Fibroblast of mammary gland (primary cell): ENCODE results near the gene CARNS1.

Source experiments
- DNase-seq: peaks from one replicate; pipeline ENCODE4 v3.0.0-alpha.2; 2010; ENCODE audit warnings: low read depth
- H3K4me3 ChIP-seq: 2 replicates; pipeline ENCODE4 v1.5.1; 2011; ENCODE audit warnings: low read depth, mild to moderate bottlenecking, low read length, moderate library complexity; ENCODE audit not compliant: control insufficient read depth
- TF ChIP-seq, protein P1 (sequence below): conservative IDR thresholded peaks from 2 replicates; pipeline ENCODE4 v1.5.1; 2011; ENCODE audit warnings: low read depth, low read length, inconsistent platforms; ENCODE audit not compliant: control insufficient read depth, insufficient read depth

CARNS1 gene

DNA sequence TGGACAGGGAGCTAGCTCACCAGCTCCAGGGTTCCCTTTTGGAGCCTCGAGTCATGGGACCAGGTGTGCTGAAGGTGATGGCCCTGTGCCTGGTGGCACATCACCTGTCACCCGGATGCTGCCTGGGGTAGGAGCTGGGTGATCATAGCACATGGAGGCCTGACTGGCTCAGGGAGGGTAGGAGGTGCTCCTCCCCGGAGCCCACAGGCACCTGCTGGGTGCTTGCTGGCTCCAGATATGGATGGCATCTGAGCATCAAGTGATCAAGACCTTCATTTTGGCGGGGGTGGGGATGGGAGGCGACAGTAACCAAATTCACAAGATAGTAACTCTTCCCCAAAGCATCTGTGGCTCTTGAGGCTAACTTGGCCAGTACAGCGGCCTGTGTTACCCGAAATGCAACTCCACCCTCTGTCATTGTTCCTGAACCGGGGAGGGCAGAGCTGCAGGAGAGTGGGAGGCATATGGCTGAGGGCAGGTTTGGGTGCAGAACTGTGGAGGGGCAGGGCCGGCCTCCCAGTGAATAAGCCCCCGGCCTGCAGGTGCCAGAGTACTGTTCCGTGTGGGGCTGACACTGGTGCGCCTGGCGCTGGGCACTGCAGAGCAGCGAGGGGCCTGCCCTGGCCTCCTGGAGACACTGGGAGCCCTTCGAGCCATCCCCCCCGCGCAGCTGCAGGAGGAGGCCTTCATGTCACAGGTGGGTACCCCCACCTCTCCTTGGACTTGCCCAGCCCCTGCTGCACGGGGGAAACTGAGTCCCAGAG is 6.9 kb upstream of the CARNS1 start:
- H3K4me3 ChIP-seq, result no peak overlapping the region
- TF ChIP-seq, protein P1, sequence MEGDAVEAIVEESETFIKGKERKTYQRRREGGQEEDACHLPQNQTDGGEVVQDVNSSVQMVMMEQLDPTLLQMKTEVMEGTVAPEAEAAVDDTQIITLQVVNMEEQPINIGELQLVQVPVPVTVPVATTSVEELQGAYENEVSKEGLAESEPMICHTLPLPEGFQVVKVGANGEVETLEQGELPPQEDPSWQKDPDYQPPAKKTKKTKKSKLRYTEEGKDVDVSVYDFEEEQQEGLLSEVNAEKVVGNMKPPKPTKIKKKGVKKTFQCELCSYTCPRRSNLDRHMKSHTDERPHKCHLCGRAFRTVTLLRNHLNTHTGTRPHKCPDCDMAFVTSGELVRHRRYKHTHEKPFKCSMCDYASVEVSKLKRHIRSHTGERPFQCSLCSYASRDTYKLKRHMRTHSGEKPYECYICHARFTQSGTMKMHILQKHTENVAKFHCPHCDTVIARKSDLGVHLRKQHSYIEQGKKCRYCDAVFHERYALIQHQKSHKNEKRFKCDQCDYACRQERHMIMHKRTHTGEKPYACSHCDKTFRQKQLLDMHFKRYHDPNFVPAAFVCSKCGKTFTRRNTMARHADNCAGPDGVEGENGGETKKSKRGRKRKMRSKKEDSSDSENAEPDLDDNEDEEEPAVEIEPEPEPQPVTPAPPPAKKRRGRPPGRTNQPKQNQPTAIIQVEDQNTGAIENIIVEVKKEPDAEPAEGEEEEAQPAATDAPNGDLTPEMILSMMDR, result no peak
- no peak for DNase-seq

DNA sequence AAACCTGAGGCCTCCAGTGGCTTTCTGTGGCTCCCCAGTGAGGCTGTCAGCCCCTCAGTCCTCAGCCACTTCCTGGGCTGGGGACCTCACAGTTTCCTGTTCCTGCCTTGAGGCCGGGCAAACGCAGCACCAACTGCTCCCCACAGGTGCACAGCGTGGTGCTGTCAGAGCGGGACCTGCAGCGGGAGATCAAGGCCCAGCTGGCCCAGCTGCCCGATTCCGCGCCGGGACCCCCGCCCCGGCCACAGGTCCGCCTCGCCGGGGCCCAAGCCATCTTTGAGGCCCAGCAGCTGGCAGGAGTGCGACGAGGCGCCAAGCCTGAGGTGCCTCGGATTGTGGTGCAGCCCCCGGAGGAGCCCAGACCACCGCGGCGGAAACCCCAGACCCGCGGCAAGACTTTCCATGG is 6.2 kb upstream of the CARNS1 start:
- TF ChIP-seq, protein P1, result no peak
- no peak overlapping the region for H3K4me3 ChIP-seq
- DNase-seq, result no peak

DNA sequence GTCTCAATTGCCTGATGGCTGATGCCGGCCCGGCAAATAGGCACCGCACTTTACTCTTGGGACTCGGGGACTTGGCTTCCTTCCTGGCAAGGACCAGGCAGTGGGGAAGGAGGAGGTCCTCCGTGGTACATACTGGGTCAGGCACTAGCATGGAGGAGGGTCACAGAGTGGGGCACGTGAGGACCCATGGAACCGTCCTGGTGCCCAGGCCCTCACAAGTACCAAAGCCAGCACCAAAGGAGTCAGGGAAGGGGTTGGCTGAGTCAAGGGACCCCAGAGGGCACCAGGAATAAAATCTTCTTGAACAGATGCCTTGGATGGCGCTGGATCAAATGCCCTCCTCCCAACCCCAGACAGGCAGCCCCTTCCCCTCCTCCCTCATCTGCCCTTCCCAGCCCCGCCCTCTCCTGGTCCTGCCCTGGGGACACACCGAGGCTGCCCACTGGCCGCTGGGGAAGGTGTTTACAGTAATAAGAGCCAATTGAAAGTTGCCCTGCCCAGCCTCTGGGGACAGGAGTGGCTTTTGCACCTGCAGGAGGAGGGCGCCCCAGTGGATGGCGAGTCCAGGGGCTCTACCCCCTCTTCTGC is 5.6 kb upstream of the CARNS1 start:
- TF ChIP-seq, protein P1, result no peak
- no peak for DNase-seq
- no peak overlapping the region for H3K4me3 ChIP-seq

DNA sequence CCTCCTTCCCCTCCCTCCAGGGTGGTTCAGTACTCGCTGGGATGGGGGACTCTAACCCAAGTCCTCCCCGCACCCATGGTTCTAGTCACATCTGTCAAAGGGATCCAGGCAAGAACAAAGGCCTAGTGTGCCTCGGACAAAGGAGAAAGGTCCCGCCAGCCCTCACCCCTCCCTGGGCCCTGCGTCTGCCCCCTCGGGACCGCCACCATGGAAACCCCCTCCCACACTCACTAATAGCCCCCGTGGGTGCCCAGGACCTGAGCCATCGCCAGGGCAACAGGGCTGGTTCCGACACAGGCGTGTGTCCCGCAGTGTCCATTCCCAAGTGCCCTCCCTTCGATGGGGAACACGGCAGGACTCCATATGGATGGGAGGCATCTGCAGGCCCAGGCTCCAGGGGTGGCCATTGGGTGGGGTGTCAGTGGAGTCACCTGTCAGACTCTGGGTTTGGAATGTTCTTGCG is 5.1 kb upstream of the CARNS1 start:
- TF ChIP-seq, protein P1, result no peak
- H3K4me3 ChIP-seq, result no peak overlapping the region
- no peak for DNase-seq

- TF ChIP-seq, protein P1, result no peak
- H3K4me3 ChIP-seq, result no peak overlapping the region
- no peak for DNase-seq
These were observed 4.3 kb upstream of the CARNS1 start for GRCh38 chr11:67410984-67411784.

DNA sequence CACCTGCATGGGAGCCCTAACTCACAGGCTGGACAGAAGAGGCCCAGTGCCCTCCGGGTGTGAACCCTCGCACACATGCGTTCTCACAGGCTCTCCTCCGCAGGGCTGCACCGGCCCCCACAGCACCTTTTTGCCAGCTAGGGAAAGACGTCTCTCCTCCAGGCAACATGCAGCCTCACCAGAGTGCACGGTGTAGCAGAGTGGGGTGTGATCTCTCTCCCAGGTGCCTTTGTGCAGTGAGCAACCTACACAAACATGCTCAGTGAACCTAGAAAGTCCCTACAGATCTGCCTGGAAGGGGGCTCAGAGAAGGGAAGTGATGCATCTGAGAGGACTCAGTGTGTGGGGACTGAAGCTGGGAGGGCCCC is 3.7 kb upstream of the CARNS1 start:
- no peak overlapping the region for H3K4me3 ChIP-seq

More for the DNA sequence above, 3.7 kb upstream of the CARNS1 start:
- TF ChIP-seq, protein P1, result no peak
- DNase-seq, result no peak
